HG03571 (cell line): ENCODE results near the gene SLC23A1.
"Not testable (repeated sequence)": the region's sequence is repeated elsewhere in the genome, so short reads cannot be mapped to it uniquely, and the experiment has no call there.

Experiments used
- ATAC-seq: cut with Tn5 transposase; IDR thresholded peaks from one replicate; pipeline ENCODE4 v1.9.1; 2021; ENCODE audit not compliant: unreplicated experiment

SLC23A1 gene

GRCh38 chr5:139383275-139383992 is at the start of gene SLC23A1:
SLC23A1 (minus strand) TSS chr5:139383297; CDS start chr5:139383253, 44 bp downstream.
- ATAC-seq, result no peak

- ATAC-seq, result no peak
Measured at GRCh38 chr5:139431706-139432105, 48.6 kb upstream of the SLC23A1 start.

GRCh38 chr5:139430015-139430414 is 46.9 kb upstream of the SLC23A1 start:
- ATAC-seq, result no peak

GRCh38 chr5:139426203-139426885 is 43.2 kb upstream of the SLC23A1 start:
- no peak for ATAC-seq

- no peak for ATAC-seq
Measured at GRCh38 chr5:139425497-139425896, 42.4 kb upstream of the SLC23A1 start.

- no peak for ATAC-seq
Measured at GRCh38 chr5:139422307-139422893, 39.3 kb upstream of the SLC23A1 start.

- no peak for ATAC-seq
Measured at GRCh38 chr5:139419226-139420192, 36.4 kb upstream of the SLC23A1 start.

- no peak for ATAC-seq
Measured at GRCh38 chr5:139418793-139419192, 35.7 kb upstream of the SLC23A1 start.

- no peak for ATAC-seq
Measured at GRCh38 chr5:139417214-139417613, 34.1 kb upstream of the SLC23A1 start.

- ATAC-seq, result no peak
Measured at GRCh38 chr5:139416651-139417050, 33.6 kb upstream of the SLC23A1 start.

GRCh38 chr5:139415869-139416268 is 32.8 kb upstream of the SLC23A1 start:
- ATAC-seq, result no peak

GRCh38 chr5:139415221-139415861 is 32.2 kb upstream of the SLC23A1 start:
- no peak for ATAC-seq

- no peak for ATAC-seq
Measured at GRCh38 chr5:139414581-139415130, 31.6 kb upstream of the SLC23A1 start.

- no peak for ATAC-seq
Measured at GRCh38 chr5:139413963-139414362, 30.9 kb upstream of the SLC23A1 start.

GRCh38 chr5:139413153-139413552 is 30.1 kb upstream of the SLC23A1 start:
- ATAC-seq, result no peak

GRCh38 chr5:139410993-139411828 is 28.1 kb upstream of the SLC23A1 start:
- no peak for ATAC-seq

GRCh38 chr5:139410121-139410992 is 27.3 kb upstream of the SLC23A1 start:
- ATAC-seq, result no peak

GRCh38 chr5:139409116-139409515 is 26.0 kb upstream of the SLC23A1 start:
- not testable (repeated sequence) for ATAC-seq
